GM12892 (cell line): ENCODE results near the gene FAM47E.

Source experiments
- POLR2A ChIP-seq: IDR thresholded peaks from 2 replicates; pipeline ENCODE4 v1.6.1; 2011; ENCODE audit warnings: low read depth, low read length, control low read depth
- POLR2AphosphoS5 ChIP-seq: IDR thresholded peaks from 2 replicates; pipeline ENCODE4 v1.6.1; 2011; ENCODE audit warnings: low read depth, low read length, control low read depth
- TAF1 ChIP-seq: IDR thresholded peaks from 2 replicates; pipeline ENCODE4 v1.6.1; 2011; ENCODE audit warnings: low read depth, mild to moderate bottlenecking, control low read depth, low read length, borderline replicate concordance

- TF ChIP-seq POLR2A (no peak), POLR2AphosphoS5 (no peak), TAF1 (no peak)
Measured at GRCh38 chr4:76306882-76307659, 55.5 kb downstream of the FAM47E start.
